ENCODE measurements around the gene LIFR.

LIFR gene

DNA sequence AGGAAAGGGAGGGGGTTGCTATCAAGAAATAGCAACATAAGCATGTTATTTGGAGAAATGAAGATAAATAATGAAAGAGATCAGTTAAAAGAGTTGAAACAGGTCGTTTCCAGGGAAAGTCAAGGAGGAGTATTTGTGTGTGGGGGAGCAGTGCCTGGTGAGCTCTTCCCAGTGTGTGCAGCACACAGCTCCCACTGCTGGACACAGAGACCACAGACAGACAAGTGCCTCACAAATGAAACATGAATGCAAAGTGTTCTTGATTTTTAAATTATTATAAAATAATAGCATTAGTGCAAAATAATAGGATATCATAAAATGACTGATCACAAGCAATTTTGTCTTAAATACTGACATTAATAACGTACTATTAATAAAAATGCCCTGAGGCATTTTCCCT, 40.8 kb downstream of the LIFR start:
- DNase-seq: no peak

DNA sequence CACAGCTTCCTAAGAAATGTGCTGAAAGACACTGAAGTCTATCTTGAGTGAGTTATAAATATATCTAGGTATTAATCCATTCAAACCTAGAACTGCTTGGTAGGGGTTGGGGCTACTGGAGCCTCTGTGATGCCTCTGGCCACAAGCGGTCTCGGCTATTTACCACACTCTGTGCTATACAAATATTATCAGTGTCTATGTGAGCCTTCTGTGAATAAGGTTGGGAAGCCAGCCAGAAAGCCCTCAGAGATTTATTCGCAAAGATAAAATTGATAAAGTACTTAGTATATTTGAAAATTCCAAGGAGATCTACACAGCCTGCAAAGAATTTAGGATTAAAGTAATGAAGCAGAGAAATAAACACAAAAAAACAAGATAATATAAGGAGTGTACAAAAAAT, 41.4 kb downstream of the LIFR start:
- no peak for DNase-seq

DNA sequence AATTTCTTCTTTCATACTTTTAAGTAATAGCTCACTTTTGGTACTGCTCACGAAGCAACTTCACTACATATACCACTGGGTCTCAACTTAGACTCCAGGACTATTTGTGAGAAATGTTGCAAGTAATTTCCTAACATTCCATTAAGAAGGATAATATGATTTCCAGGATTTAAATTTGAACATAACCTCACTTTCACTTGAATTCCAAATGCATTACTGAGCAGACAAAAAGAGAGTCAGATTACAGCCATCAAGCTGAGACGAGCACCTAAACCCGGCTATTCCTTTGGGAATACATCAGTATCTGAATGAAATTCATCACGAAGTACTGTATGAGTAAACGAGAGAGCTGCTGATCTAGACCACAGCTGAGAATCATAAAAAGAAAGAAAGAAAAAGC, 47.3 kb downstream of the LIFR start:
- DNase-seq: no peak

DNA sequence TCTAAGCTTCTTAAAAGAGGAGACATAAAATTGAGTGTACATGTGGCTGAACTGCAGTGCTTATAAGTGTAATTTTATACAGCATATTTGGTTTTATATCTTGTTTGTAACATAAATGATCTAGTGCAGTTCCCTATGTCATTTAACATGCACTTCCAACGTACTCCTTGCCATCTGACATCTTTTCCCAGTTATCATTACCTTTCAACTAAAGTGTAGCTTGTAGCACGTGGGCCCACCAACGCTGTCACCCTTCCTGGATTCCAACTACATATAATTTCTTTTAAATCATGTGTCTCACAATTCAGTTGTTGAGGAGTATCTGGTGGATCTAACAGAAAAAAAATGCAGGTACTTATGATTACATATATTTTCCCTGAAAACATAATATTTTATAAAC, 50.1 kb downstream of the LIFR start:
- no peak for DNase-seq

DNA sequence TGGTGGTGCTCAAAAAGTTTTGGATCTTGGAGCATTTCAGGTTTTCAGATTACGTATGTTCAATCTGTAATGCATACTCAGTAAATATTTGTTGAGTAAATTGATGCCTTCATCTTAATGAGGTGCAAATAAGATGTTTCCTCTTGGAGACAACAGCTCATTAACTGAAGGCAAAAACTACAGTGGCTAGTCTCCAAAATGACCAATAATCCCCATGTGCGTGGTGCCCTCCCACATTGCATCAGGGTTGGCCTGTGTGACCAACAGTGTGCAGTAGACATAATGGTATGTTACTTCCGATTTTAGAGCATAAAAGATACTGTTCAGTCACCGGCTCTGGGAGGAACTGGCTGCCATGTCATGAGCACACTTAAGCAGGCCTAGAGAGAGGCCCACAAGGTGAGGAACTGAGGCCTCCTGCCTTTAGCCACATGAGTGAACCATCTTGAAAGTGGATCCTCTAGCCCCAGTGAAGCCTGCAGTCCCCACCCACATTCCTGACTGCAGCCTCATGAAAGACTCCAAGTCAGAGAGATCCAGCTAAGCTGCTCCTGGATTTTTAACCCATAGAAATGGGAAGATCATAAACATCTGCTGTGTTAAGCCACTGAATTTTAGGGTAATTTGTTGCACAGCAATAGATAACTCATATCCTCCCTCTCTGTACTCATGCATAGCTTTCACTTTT, 55.7 kb downstream of the LIFR start:
- DNase-seq: no peak

DNA sequence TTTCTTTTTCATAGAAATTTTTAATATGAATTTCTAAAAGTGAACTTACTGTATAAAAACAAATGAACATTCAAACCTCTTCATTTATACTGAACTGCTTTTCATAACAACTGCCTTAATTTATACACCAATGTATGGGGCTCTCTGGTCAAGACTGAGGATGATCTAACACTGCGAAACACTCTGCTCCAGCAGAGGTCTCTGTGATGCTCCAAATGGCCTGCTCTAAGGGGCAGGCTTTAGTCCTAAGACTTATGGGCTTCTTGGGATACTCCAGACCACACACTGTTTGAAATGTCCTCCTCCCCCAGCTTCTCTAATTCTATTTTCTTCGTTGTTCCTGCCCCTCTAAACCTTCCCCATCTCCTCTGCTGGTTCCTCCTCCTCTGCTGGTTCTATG, 58.5 kb downstream of the LIFR start:
- no peak for DNase-seq

DNA sequence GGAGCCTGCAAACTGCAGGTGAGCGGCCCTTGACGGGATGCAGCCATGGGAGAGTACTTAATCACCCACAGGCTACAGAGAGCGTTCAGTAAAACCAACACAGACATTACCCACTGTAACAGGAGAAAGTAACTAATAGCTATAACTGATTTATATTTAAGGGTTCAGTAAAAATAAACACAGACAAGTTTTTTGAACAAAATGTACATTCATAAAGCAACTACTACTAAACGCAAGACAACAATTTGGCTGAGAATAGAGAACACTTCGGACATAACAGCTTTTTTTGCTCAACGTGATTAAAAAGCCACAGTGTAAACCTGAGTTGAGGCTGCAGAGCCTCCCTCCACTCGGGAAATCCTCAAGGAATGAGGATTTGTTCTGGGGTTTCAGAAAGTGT, 61.7 kb downstream of the LIFR start:
- no peak for DNase-seq

DNA sequence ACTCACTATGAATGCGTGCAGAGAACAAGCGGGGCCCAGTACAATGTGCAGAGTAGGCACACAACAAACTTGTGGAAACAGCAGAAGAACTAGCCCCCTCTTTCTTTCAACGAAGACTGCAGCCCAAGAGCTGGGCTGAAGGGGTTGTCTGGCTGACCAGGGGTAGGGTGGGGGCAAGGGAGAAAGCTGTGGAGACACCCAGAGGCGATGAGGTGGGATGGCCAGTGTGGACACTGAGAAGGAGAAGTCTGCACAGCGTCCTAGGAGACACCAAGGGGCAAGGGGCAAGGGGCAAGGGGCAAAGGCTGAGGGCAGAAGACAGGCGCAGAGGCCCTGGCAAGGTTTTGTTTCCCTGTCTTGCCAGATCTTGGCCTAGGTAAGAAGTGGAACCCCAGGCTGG, 62.3 kb downstream of the LIFR start:
- no peak for DNase-seq

DNA sequence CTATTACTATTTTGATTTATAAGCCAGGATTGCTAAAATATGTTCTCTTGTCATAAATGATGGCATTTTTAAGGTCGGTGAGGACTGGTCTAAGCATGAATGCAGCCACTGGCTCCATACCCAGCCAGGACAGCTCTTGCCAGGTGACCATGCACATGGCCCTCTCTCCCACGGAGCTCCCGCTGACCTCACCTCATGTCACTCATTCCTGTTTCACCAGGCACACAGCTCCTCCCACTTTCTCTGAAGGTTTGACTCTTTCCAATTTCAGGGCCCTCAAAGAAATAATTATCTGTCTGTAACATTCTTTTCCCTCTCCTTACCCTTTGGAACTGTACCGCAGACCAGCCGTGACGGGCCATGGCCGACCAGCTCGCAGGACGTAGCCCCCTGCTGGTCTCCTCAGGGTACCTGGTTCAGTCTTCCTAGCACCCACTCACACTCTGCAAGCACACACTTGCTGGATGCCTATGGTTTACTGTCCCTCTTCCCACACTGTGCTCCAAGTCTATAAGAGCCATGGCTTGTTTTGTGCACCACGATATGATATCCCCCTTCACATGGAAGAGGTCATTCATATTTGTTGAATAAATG, 72.5 kb downstream of the LIFR start:
- no peak for DNase-seq

DNA sequence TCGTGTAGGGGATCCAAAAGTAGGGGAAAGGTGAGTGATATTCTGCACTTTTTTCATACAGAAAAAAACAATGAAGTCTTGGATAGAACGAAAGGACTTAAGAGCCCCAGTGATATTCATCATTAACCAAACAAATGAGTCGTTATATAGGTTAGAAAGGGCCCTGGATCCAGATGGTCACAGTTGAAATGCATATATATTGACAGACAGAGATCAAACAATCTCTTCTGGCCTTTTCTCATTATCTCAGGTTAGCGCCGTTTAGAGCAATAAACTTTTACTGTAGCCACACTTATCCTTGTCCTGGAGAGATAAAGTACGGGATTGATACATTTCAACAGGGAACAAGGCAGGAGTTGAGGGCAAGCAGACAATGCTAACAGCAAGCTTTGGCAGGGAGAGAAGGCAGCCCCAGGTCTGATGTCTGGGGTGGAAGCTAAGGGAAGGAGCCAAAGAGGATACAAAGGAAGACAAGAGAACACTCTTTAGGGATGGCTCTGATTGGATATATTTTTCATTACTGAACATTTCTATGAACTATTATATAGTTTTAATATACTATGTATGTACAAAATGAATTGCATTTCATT, 77.0 kb downstream of the LIFR start:
- no peak for DNase-seq

DNA sequence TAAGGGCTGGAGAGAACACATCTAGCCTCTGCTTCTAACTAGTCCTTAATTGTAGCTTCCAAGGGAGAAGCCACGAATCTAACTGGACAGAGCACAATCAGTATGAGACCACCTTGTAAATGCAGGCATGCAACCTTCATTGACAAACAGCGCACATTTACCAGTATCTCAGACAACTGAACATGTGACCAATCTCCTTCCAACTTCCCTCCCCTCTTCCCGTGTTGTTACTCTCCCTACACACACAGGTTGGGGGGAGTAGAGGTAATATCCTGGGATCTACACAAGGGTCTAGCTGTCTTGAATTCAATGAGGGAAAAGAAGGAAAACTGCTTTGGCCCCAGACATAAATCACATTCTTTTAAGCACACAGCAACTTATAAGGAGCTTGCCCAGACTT, 77.6 kb downstream of the LIFR start:
- DNase-seq: no peak

DNA sequence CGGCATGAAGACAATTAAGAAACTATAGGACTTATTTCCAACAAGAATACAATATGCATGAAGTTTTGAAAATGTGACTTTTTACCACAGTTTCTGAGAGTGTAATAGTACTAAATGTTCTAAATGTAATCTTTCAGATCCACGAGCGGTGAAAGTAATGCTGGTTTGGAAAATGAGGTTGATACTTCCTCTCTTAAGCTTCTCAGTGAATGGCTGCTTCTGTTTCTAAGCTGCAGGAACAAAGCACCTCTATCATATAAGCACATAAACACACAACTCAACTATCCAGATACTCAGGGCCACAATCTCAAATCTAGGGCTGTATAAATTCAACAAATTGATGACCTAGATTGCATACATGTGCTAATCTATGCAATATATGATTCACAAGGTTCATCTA, 78.3 kb downstream of the LIFR start:
- no peak for DNase-seq

DNA sequence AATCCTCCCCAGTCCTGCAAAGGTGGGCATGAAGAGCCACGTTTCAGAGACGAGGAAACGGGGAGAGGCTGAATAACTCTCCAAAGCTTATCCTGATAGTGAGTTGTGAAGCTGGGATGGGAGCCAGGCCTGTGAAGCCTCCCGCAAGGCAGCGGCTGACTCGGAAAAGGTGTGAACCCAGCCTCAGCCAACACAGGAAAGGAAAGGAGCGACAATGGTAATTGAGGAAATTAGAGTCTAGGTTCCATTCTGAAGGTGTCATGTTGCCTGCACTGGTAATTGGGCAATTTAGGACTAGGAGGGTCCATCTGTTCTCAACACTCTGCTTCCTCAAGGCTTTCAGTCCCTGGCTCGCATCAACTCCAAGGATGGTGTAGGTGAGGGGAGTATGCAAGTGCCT, 83.4 kb downstream of the LIFR start:
- no peak for DNase-seq

DNA sequence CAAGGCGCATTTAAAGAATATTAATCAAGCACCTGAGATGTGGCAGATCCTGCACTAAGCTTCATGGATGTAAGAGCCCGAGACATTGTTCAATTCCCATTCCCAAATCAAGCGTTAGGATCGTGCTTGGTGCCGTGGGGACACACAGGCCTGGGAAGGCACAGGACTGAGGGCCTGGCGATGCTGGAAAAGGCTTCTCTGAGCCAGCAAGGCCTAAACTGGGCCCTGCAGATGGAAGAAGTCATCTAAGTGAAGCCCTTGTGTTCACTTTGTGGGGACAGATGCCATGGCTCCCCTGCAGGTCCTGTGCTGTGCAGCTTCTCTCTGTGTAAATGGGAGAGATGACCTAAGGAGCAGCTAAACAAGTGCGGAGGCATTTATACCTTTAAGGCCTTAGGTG, 83.9 kb downstream of the LIFR start:
- DNase-seq: no peak

DNA sequence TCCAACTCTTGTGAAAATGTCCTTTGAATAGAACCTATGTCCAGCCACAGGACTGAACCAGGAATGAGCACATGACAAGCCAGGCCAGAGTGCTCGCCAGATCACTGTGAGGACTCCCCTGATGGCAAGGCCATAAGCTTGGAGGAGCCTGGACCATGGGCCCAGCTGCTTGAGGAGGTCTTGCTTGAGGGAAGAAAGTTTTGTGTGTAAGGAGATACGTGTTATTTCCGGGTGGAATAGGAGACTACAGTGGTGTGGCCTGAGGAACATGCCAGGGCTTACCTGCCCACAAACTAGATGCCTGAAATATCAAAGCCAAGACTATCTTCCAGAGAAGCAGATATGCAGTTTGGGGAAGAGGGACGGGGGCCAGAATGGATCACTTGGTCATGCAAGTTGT, 84.7 kb downstream of the LIFR start:
- no peak for DNase-seq

DNA sequence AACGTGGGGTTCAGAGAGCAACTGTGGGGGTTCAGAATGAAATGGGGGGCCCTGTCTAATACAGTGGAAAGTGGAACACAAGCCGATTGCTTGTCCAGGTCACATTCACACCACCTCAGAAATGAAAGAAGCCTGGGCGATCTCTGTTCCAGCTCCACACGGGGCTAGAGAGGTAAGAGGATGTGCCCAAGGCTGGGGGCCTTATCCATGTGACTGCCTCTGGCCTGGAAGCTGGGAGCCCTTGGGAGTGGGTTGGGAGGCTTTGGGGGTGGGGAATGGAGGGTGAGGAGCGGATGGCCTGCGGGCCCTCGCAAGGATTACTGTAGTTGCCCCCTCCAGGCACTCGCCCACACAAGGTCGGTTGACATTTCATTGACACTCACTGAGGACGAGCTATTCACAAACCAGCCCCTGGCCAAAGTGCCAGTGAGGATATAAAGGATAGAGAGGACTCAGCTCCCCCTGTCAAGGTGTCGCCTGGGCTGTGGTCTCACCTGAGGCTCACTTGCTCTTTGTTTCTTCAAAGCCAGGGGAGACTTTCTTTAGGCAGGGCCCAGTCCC, 86.7 kb downstream of the LIFR start:
- no peak for DNase-seq

DNA sequence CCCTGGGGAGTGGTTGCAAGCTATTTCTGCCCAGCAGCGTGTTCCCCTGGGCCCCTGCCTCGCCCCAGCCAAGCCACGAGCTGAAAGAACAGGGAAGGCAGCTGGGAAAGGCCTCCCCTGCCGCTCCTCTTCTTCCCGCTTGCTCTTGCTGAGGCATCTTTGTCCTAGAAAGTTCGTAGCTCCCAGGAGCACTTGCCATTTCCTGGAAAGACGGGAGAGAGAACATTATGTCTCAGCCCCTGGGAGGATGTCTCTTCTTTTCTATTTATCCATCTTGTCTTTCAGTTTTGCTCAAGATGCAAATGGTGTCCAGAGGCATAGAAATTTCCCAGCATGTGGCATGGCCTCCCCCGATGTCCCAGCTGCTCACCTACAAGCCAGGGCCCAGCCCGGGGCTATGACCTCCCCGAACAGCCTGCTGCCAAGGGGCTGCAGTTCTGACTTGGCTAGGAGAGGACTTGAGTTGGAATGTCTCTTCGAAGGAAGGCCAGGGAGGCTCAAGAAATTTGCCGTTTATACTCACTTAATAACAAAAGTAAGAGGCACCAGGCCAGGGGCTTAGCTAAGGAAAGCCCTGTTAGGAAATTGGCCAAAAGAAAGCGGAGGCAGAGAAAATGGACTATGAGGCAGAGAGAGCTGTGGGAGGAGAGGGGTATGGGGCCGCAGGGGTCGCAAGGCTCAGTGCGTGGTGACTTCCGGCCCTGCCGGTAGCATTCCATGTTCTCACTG, 87.3 kb downstream of the LIFR start:
- no peak for DNase-seq

DNA sequence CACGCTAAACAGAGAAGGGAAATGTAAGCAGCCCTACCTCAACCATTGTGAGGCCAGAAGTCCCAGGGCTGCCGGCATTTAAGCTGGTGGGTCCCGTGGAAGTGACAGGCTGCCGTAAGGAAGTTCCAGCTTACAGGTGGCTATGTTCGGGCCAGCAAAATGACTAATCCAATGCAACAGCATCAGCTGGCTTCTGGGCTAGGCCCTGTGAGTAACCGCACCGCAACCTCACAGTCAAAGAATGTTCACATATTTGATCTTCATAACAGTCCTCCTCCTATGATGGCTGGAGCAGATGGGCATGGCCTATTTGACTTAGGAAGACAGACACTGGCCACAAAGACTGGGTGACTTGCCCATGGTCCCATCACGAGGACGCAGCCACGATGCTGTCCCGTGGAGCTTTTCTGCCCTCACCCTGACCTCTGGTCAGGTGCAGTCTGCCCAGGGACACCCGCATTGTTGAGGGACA, 88.2 kb downstream of the LIFR start:
- DNase-seq: no peak

DNA sequence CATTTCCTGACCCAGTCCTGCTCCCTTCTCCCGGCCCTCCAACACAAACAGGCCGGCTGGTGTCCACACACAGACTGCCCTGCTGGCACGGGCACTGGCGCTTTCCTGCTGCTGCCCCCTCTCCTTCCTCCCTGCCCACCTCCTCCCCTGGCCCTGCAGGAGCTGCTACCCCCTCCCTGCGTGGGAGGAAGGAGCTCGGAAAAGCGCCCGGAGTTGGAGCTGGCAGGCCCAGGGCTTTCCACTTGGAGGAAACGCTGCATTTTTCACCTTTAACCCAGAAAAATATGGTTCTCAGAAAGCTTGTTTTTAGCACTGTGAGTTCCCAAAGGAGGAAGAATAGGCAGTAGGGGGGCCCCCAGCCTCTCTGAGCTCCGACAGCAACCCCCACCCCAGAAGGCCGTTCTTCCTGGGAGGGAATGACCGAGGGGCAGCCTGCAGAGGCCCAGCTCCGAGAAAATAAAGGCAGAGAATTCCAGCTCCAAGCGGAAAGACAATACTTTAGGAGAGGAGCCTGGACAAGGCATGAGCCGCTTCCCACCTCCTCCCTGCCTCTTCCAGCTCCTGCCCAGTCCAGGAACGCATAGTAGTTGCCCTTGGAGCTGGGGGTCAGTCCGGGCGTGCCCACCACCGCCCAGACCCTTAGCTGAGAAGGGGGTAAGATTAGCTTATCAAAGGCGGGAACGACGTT, 88.9 kb downstream of the LIFR start:
- no peak for DNase-seq

DNA sequence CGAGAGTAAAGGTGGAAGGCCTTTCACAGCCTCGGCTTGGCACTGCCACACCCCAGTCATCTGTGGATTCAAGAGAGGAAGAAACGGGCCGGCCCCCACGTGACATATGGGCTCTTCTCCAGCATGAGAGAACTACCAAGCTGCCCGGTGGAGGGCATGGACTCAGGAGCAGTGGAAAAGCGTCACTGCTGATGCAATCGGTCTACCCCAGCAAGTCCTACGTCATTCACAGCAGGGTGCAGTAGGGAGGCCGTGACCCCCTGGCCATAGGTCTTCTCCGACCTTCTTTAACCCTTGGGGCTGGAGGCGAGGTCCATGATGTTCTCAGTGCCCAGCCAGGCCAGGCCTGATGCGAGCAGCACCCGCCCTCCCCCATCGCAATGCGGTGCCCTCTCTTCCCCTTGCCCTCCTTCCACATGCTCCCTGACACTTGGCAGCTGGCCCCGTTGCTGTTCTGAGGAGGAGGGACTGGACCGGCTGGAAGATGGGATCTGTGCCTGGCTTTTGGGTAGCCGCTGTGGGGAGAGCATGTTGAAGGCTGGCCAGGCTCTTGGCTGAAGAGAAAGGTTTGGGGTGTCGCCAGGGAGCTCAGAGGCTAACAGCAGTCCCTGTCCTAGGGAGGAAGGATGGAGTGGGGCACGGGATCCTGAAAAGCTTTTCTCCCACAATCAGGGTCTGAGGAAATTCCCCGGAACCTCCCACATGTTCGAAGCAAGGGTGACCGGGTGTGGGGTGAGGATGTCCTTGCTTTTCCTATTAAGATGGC, 89.8 kb downstream of the LIFR start:
- DNase-seq: no peak

DNA sequence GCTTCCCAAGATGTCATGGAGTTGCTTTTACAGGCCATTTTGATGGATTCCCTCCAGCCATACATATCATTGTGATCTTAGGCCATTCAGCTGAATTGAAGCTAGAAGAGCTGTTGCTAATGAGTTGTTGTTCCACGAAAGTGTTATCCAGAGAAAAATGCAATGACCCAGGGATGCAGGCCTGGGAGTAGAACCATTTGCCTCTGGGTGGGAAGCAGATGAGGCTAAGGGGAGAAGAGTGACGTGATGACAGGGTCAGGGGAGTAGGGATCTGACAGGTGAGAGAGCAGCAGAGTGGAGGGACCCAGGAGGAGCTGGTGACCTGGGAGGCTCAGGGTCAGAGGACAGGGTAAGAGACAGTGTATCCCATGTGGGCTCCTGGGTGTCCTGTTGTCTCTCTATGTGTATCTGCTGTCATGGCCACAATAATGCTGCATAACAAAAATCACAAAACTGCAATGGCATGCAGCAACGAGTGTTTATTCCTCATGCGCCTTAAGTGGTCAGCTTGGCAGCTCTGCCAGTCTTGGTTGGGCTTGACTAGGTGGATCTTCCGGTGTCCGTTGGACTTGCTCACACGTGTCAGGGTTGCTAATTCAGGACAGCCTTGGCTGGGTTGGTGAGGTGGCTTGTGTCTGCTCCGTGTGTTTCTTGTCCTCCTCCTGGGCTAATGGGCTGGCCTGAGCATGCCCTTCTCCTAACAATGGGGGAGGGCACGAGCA, 90.6 kb downstream of the LIFR start:
- no peak for DNase-seq

DNA sequence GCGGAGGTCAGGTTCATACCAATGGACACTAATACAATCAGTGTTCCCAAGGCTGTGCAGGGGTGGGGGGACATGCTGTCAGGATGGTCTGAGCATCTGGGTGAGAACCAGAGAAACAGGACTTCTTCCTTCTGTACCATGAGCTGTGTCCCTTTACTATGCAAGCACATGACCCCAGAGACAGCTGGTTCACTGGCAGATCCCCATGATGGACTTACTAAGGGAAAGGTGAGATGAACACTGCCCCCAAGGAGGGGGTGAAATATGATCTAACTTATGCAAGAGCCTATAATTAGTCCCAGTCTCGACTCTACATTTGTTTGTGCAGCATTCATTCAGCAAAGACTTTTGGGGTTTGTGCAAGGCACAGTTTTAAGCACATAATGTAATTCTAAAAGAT, 91.4 kb downstream of the LIFR start:
- DNase-seq: no peak

Data from NCI-H526 treated with DMSO at 0.1 percent for 48 hours (cell line).